Hepatocyte (in vitro differentiated cells): Measurements from ENCODE around the gene PRKCA.

Experiments used
- CTCF ChIP-seq: fragments of 200-600 bp; sonication (generic); IDR thresholded peaks from 2 replicates; pipeline ENCODE4 v1.5.1; 2016; ENCODE audit warnings: antibody characterized with exemption, mild to moderate bottlenecking; ENCODE audit not compliant: poor library complexity
- EZH2 ChIP-seq: fragments of 200-600 bp; sonication (generic); IDR thresholded peaks from 2 replicates; pipeline ENCODE4 v1.6.1; 2016; ENCODE audit warnings: antibody characterized with exemption, mild to moderate bottlenecking, borderline replicate concordance
- EZH2phosphoT487 ChIP-seq: fragments of 200-600 bp; sonication (generic); IDR thresholded peaks from one replicate; pipeline ENCODE4 v1.6.1; 2018; ENCODE audit warnings: antibody characterized with exemption, mild to moderate bottlenecking, low read depth, moderate library complexity; ENCODE audit not compliant: unreplicated experiment, severe bottlenecking

DNA sequence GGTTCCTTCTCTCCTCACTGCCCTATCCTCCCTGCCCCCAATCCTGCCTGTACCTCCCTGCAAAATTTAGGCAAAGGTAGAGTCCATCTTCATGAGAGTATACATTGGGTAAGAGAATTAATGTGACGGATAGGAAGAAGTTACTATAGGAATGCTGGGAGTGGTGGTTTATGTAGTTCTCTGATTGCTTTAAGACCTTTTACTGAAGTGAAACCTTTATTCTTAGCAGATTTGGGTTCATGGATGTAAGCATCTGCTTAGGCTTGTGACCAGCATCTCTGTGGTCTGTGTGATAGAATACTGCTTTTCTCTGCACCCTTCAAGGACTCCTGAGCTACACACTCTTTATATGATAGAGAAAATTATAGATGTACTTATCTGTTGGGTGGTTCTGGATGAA is 127.3 kb downstream of the PRKCA start:
- TF ChIP-seq CTCF (no peak), EZH2 (no peak), EZH2phosphoT487 (no peak)
